GDM1 (cell line): ENCODE data around the gene RHOC.

Experiments used
- DNase-seq: peaks from one replicate; lab custom pipeline; 2025; lab: John Stamatoyannopoulos, UW

The RHOC gene

GRCh38 chr1:112717263-112717873 is 10.4 kb upstream of the RHOC start:
- DNase-seq = no peak

- peak; percentile 74 for DNase-seq
Observed at GRCh38 chr1:112716133-112716720, 9.3 kb upstream of the RHOC start.

GRCh38 chr1:112715264-112716053 is 8.5 kb upstream of the RHOC start, which contains the start of gene PPM1J:
Gene PPM1J, minus strand, starts transcription at chr1:112715332. Its CDS starts 31 bp downstream, at chr1:112715301.
- peak; percentile 94 for DNase-seq

GRCh38 chr1:112714313-112715263 is 7.7 kb upstream of the RHOC start:
- DNase-seq = no peak

GRCh38 chr1:112713466-112714312 is 6.8 kb upstream of the RHOC start:
- peak; percentile 18 for DNase-seq

GRCh38 chr1:112712701-112713128 is 5.8 kb upstream of the RHOC start:
- DNase-seq = no peak

GRCh38 chr1:112712191-112712590 is 5.3 kb upstream of the RHOC start:
- DNase-seq = no peak

- no peak for DNase-seq
Observed at GRCh38 chr1:112711670-112712069, 4.7 kb upstream of the RHOC start.

- DNase-seq = no peak
Observed at GRCh38 chr1:112711041-112711440, 4.1 kb upstream of the RHOC start.

GRCh38 chr1:112710586-112710985 is 3.7 kb upstream of the RHOC start:
- no peak for DNase-seq

GRCh38 chr1:112710159-112710558 is 3.2 kb upstream of the RHOC start:
- DNase-seq = no peak

- DNase-seq = no peak
Observed at GRCh38 chr1:112708489-112708888, 1.6 kb upstream of the RHOC start.

- DNase-seq = no peak
Observed at GRCh38 chr1:112708002-112708448, 1.1 kb upstream of the RHOC start.

GRCh38 chr1:112707221-112708001 is 484 bp upstream of the RHOC start:
- peak; percentile 75 for DNase-seq

GRCh38 chr1:112704934-112705627 is 1.8 kb downstream of the RHOC start:
- peak; percentile 91 for DNase-seq

GRCh38 chr1:112704391-112704933 is 2.5 kb downstream of the RHOC start:
- DNase-seq = no peak

- no peak for DNase-seq
Observed at GRCh38 chr1:112703706-112704105, 3.2 kb downstream of the RHOC start.

GRCh38 chr1:112702420-112703261 is 4.3 kb downstream of the RHOC start:
- no peak for DNase-seq
